HepG2 (cell line): ENCODE results near the gene LOXL3. TPM values are rescaled to one million over a fixed set of nuclear protein-coding genes. Genes with fewer than 3 reads are reported as not detected.
A peak's percentile ranks its signal among the peaks of the same experiment; 100 is the strongest.

Source experiments
- FOXA1 ChIP-seq, 2 experiments: fragments of 450-650 bp in 1 of 2; sonication (generic) in 1 of 2; formaldehyde crosslinking in 1 of 2; IDR thresholded peaks; 2 replicates each; pipeline versions ENCODE4 v1.4.0 to v1.6.1; 2016 to 2020; ENCODE audit warnings: missing genetic modification reagents in 1 of 2
- FOXA3 ChIP-seq: IDR thresholded peaks from 2 replicates; pipeline ENCODE4 v1.6.1; 2016; ENCODE audit warnings: missing genetic modification reagents, missing compliant biosample characterization
- HOXA5 ChIP-seq: sonication (generic); formaldehyde crosslinking; IDR thresholded peaks from 2 replicates; pipeline ENCODE4 v1.4.0; 2020; ENCODE audit warnings: missing genetic modification reagents
- JUN ChIP-seq: sonication (generic); formaldehyde crosslinking; IDR thresholded peaks from 2 replicates; pipeline ENCODE4 v1.4.0; 2020; ENCODE audit warnings: mild to moderate bottlenecking, missing genetic modification reagents
- NCOA5 ChIP-seq: sonication (generic); formaldehyde crosslinking; IDR thresholded peaks from 2 replicates; pipeline ENCODE4 v1.4.0; 2020; ENCODE audit warnings: missing genetic modification reagents
- NFKB2 ChIP-seq: sonication (generic); formaldehyde crosslinking; IDR thresholded peaks from 2 replicates; pipeline ENCODE4 v1.4.0; 2020; ENCODE audit warnings: missing genetic modification reagents, borderline replicate concordance
- NONO ChIP-seq, 2 experiments: fragments of 450-650 bp in 1 of 2; sonication (generic) in 1 of 2; formaldehyde crosslinking in 1 of 2; IDR thresholded peaks in 1 of 2; conservative IDR thresholded peaks in 1 of 2; 2 replicates each; pipeline versions ENCODE4 v1.6.1 to v1.8.0; 2017 to 2022; ENCODE audit warnings: mild to moderate bottlenecking in 1 of 2, missing genetic modification reagents in 1 of 2, moderate library complexity in 1 of 2
- PHB2 ChIP-seq: fragments of 450-650 bp; IDR thresholded peaks from 2 replicates; pipeline ENCODE4 v1.6.1; 2018; ENCODE audit not compliant: partially characterized antibody
- SOX5 ChIP-seq: IDR thresholded peaks from 2 replicates; pipeline ENCODE4 v1.6.1; 2016; ENCODE audit warnings: borderline replicate concordance
- SUZ12 ChIP-seq: fragments of 150-350 bp; IDR thresholded peaks from 2 replicates; pipeline ENCODE4 v1.6.1; 2014; ENCODE audit warnings: low read depth, low read length
- ZBTB7B ChIP-seq: sonication (generic); formaldehyde crosslinking; IDR thresholded peaks from 2 replicates; pipeline ENCODE4 v1.4.0; 2020; ENCODE audit warnings: missing genetic modification reagents
- ZNF180 ChIP-seq: sonication (generic); formaldehyde crosslinking; IDR thresholded peaks from 2 replicates; pipeline ENCODE4 v1.4.0; 2020; ENCODE audit warnings: low read depth, missing genetic modification reagents, borderline replicate concordance
- ZNF20 ChIP-seq: sonication (generic); formaldehyde crosslinking; IDR thresholded peaks from 2 replicates; pipeline ENCODE4 v1.4.0; 2020; ENCODE audit warnings: mild to moderate bottlenecking, moderate library complexity, missing genetic modification reagents
- ZNF263 ChIP-seq: sonication (generic); formaldehyde crosslinking; IDR thresholded peaks from 2 replicates; pipeline ENCODE4 v1.4.0; 2020; ENCODE audit warnings: missing genetic modification reagents
- ZNF329 ChIP-seq: sonication (generic); formaldehyde crosslinking; IDR thresholded peaks from 2 replicates; pipeline ENCODE4 v1.9.0; 2021; ENCODE audit warnings: low read depth, mild to moderate bottlenecking, missing genetic modification reagents
- ZNF383 ChIP-seq: sonication (generic); formaldehyde crosslinking; IDR thresholded peaks from 2 replicates; pipeline ENCODE4 v1.4.0; 2020; ENCODE audit warnings: missing genetic modification reagents, mild to moderate bottlenecking, borderline replicate concordance
- ZNF530 ChIP-seq: sonication (generic); formaldehyde crosslinking; IDR thresholded peaks from 2 replicates; pipeline ENCODE4 v1.5.0; 2020; ENCODE audit warnings: low read depth, mild to moderate bottlenecking, missing genetic modification reagents
- ZNF773 ChIP-seq: sonication (generic); formaldehyde crosslinking; IDR thresholded peaks from 2 replicates; pipeline ENCODE4 v1.4.0; 2020; ENCODE audit warnings: missing genetic modification reagents, borderline replicate concordance
- ZSCAN25 ChIP-seq: sonication (generic); formaldehyde crosslinking; IDR thresholded peaks from 2 replicates; pipeline ENCODE4 v1.8.0; 2022; ENCODE audit warnings: mild to moderate bottlenecking, missing genetic modification reagents
- polyA plus RNA-seq, 8 experiments: library from polyadenylated mRNA; depleted of rRNA in 3 of 8; stranded (reverse) in 7 of 8; unstranded in 1 of 8; fragments of >200 nt; fragmentation: Illumina TruSeq in 4 of 8; extraction: Trizol in 4 of 8; gene quantifications; 2 replicates each; pipeline versions ENCODE4 v1.2.1 to v1.2.3, GENCODE V29; 2011 to 2016; ENCODE audit warnings: low read depth in 4 of 8, missing spikeins in 1 of 8, mixed read lengths in 1 of 8; ENCODE audit not compliant: insufficient read depth in 1 of 8
- total RNA-seq, 5 experiments: library from RNA; depleted of rRNA; stranded (reverse); fragments of >200 nt; fragmentation: Illumina TruSeq; extraction: Trizol; gene quantifications; 2 replicates each; pipeline ENCODE4 v1.2.3, GENCODE V29; 2016; ENCODE audit warnings: low read depth in 1 of 5
- TF ChIP-seq, protein P1 (sequence below): sonication (generic); formaldehyde crosslinking; IDR thresholded peaks from 2 replicates; pipeline ENCODE4 v1.5.1; 2020; ENCODE audit warnings: missing genetic modification reagents, mild to moderate bottlenecking, borderline replicate concordance
- TF ChIP-seq, protein P2 (sequence below): sonication (generic); formaldehyde crosslinking; IDR thresholded peaks from 2 replicates; pipeline ENCODE4 v1.5.0; 2020; ENCODE audit warnings: mild to moderate bottlenecking, missing genetic modification reagents
- TF ChIP-seq, protein P3 (sequence below): sonication (generic); formaldehyde crosslinking; IDR thresholded peaks from 2 replicates; pipeline ENCODE4 v1.8.0; 2022; ENCODE audit warnings: missing genetic modification reagents, mild to moderate bottlenecking, borderline replicate concordance
- TF ChIP-seq, protein P4 (sequence below): IDR thresholded peaks from 2 replicates; pipeline ENCODE4 v1.6.1; 2012; ENCODE audit warnings: low read depth, low read length, improper control_type of control experiment

LOXL3 gene
- total and polyA plus RNA-seq, 2 of the 13 experiments (the other 11 are each of a cell fraction or from before 2014, with no cell fraction given) = 0.55 to 6.5 TPM

DNA sequence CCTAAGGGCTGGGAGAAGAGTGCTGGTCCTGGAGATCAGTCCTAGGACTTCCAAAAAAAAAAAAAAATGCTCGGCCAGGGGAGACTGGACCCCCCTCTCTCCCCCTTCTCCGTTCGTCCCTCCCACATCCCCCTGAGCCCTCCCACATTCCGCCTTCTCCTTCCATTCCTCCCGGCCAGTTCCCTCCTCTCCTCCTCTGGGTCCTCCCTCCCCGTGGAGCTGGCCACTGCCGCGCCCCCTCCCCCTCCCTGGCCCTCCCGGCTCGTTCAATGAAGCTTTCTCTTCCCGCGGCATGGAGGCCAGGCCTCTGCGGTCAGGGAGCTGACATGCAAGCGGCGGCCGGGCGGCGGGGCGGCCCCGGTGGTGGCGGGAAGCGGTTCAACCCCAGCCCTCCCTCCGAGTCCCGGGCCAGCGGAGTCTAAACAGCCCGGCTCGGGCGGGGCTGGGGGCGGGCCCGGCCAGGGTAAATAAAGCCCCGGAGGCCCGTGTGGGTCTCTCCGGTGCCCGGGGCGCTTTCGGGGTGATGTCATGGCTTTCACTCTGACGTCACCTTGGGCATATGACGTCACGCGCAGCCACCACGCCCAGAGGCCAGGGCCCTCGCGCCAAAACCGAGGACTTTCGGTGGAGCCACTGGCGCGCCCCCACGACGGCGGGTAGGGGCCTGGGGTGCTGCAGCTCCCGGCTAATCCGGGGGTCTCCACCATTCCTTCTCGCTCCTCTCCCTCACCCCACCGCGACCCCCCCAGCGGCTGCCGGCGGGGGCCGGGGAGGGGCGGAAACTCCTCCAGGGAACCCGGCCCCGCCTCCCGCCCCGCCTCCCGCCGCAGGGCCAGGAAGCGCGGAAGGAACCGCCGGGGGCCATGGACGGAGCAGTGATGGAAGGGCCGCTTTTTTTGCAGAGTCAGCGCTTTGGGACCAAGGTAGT lies at the start of gene LOXL3, which contains the start of gene DOK1 (continued):
- no peak for TF ChIP-seq ZSCAN25 (CRISPR knock-in tag)
- TF ChIP-seq, protein P1, sequence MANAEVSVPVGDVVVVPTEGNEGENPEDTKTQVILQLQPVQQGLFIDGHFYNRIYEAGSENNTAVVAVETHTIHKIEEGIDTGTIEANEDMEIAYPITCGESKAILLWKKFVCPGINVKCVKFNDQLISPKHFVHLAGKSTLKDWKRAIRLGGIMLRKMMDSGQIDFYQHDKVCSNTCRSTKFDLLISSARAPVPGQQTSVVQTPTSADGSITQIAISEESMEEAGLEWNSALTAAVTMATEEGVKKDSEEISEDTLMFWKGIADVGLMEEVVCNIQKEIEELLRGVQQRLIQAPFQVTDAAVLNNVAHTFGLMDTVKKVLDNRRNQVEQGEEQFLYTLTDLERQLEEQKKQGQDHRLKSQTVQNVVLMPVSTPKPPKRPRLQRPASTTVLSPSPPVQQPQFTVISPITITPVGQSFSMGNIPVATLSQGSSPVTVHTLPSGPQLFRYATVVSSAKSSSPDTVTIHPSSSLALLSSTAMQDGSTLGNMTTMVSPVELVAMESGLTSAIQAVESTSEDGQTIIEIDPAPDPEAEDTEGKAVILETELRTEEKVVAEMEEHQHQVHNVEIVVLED (CRISPR knock-in tag) = peak; percentile 29; the same call in 1 of the 2 replicates
- no peak for TF ChIP-seq FOXA1 (IDR thresholded peaks at IDR 0.05)
- TF ChIP-seq FOXA1 (CRISPR knock-in tag; IDR thresholded peaks at IDR 0.05) = peak; percentile 26; the same call in 1 of the 2 replicates
- TF ChIP-seq ZNF20 (CRISPR knock-in tag) = no peak
- TF ChIP-seq ZBTB7B = no peak
- TF ChIP-seq FOXA3 (CRISPR knock-in tag) = no peak
- no peak for TF ChIP-seq ZNF180 (CRISPR knock-in tag)
- TF ChIP-seq NFKB2 (CRISPR knock-in tag) = no peak; the same call in 1 of the 2 replicates
- no peak for TF ChIP-seq ZNF530
- no peak for TF ChIP-seq ZNF329 (CRISPR knock-in tag)
- peak; percentile 33; the same call in 1 of the 2 replicates for TF ChIP-seq JUN (CRISPR knock-in tag)
- TF ChIP-seq ZNF773 = no peak
- TF ChIP-seq HOXA5 (CRISPR knock-in tag) = no peak
- no peak for TF ChIP-seq ZNF383
- no peak for TF ChIP-seq SUZ12
- TF ChIP-seq, protein P2, sequence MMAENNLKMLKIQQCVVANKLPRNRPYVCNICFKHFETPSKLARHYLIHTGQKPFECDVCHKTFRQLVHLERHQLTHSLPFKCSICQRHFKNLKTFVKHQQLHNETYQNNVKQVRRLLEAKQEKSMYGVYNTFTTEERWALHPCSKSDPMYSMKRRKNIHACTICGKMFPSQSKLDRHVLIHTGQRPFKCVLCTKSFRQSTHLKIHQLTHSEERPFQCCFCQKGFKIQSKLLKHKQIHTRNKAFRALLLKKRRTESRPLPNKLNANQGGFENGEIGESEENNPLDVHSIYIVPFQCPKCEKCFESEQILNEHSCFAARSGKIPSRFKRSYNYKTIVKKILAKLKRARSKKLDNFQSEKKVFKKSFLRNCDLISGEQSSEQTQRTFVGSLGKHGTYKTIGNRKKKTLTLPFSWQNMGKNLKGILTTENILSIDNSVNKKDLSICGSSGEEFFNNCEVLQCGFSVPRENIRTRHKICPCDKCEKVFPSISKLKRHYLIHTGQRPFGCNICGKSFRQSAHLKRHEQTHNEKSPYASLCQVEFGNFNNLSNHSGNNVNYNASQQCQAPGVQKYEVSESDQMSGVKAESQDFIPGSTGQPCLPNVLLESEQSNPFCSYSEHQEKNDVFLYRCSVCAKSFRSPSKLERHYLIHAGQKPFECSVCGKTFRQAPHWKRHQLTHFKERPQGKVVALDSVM (CRISPR knock-in tag) = peak; percentile 83
- TF ChIP-seq SOX5 (CRISPR knock-in tag) = no peak
- TF ChIP-seq NCOA5 (CRISPR knock-in tag) = no peak
- peak; percentile 67 for TF ChIP-seq ZNF263
- TF ChIP-seq PHB2 = no peak
- TF ChIP-seq, protein P3, sequence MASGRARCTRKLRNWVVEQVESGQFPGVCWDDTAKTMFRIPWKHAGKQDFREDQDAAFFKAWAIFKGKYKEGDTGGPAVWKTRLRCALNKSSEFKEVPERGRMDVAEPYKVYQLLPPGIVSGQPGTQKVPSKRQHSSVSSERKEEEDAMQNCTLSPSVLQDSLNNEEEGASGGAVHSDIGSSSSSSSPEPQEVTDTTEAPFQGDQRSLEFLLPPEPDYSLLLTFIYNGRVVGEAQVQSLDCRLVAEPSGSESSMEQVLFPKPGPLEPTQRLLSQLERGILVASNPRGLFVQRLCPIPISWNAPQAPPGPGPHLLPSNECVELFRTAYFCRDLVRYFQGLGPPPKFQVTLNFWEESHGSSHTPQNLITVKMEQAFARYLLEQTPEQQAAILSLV (CRISPR knock-in tag) = no peak
- TF ChIP-seq, protein P4, sequence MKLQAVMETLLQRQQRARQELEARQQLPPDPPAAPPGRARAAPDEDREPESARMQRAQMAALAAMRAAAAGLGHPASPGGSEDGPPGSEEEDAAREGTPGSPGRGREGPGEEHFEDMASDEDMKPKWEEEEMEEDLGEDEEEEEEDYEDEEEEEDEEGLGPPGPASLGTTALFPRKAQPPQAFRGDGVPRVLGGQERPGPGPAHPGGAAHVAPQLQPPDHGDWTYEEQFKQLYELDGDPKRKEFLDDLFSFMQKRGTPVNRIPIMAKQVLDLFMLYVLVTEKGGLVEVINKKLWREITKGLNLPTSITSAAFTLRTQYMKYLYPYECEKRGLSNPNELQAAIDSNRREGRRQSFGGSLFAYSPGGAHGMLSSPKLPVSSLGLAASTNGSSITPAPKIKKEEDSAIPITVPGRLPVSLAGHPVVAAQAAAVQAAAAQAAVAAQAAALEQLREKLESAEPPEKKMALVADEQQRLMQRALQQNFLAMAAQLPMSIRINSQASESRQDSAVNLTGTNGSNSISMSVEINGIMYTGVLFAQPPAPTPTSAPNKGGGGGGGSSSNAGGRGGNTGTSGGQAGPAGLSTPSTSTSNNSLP = no peak
- TF ChIP-seq NONO (IDR thresholded peaks at IDR 0.05) = no peak
- no peak for TF ChIP-seq NONO (CRISPR knock-in tag; conservative IDR thresholded peaks at IDR 0.05)
